ENCODE data around the gene TRMT1L. TPM values are rescaled to one million over a fixed set of nuclear protein-coding genes. Genes with fewer than 3 reads are reported as not detected.
"Not testable (repeated sequence)": the region's sequence is repeated elsewhere in the genome, so short reads cannot be mapped to it uniquely, and the experiment has no call there.

Gene TRMT1L, protein sequence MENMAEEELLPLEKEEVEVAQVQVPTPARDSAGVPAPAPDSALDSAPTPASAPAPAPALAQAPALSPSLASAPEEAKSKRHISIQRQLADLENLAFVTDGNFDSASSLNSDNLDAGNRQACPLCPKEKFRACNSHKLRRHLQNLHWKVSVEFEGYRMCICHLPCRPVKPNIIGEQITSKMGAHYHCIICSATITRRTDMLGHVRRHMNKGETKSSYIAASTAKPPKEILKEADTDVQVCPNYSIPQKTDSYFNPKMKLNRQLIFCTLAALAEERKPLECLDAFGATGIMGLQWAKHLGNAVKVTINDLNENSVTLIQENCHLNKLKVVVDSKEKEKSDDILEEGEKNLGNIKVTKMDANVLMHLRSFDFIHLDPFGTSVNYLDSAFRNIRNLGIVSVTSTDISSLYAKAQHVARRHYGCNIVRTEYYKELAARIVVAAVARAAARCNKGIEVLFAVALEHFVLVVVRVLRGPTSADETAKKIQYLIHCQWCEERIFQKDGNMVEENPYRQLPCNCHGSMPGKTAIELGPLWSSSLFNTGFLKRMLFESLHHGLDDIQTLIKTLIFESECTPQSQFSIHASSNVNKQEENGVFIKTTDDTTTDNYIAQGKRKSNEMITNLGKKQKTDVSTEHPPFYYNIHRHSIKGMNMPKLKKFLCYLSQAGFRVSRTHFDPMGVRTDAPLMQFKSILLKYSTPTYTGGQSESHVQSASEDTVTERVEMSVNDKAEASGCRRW
- 10 to 100 TPM in 3 of 4 donors, 1 to 10 TPM in 1; 6.9 to 18.6 (median 14.6) TPM for total RNA-seq
- 1 to 10 TPM; 5.4 to 9.5 (median 9.2) TPM for polyA plus RNA-seq

DNA sequence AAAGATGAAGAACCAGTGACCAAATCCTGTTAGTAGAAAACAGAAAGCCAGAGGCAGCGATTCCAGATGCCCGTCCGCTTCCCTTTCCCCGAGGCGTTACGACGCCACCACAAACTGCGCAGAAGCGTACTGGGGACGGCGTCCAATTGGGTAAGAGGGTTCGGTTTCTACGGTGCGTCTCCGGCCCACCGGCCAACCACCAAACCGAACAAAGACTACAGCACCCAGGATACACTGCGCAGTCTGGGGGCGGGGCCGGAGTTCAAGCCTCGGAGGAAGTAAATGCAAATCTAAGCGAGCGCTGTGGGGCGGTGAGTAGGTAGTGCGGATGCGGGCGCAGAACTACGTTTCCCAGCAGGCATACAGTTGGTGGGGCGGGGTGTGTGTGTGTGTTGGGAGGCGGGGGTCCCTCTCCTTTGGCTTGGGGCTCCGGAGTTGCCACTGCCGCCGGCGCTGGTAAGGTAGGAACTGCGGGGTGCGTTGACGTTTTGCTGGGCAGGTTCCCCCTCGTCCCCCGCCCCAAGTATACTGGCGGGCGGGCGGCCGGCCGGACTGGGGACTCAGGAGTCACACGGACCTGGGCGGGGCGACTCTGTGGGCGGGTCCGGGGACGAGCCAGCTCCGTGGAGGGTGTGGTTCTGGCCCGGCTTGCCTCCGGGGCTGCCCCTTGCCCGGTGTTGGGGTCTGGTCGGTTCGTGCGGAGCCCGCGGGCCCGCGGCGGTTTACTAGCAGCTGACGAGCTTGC lies at the start of gene TRMT1L, which contains the start of gene SWT1:
TRMT1L (minus strand) TSS at position 100 of the 745 bp plus-strand sequence. CDS start 241 bp downstream, outside the sequence.
SWT1 (plus strand) TSS at position 314 of the 745 bp plus-strand sequence. CDS start 3,675 bp downstream, outside the sequence.
- Histone ChIP-seq H3K36me3 (peaks cover 0 to 11% (median 0%) of the 10 kb centered on the region in 4 donors), H3K4me1 (peaks cover 0 to 34% (median 24%) of the 10 kb centered on the region in 4 donors), H3K4me3 (peak within 1 kb of the TSS; percentile 79 to 92 (median 85)), H3K27ac (peak within 1 kb of the TSS; percentile 97 to 99 (median 99)), H3K27me3 (no peaks in the 10 kb centered on the region), H3K9me3 (no peaks in the 10 kb centered on the region)
- 0% methylated on average over 63 of the region's 63 CpGs for WGBS, 2 donors
- peak; percentile 100 for DNase-seq
- intact Hi-C loops (cut with DNase I), result loop anchor here (2.0 to 10.0 kb wide), 5 partner anchors 110 to 402 kb away; partner anchors contain the start of genes EDEM3, IVNS1ABP and RNF2
- TF ChIP-seq POLR2AphosphoS5 (IDR thresholded peaks at IDR 0.05), result peak; percentile 100
- TF ChIP-seq POLR2A (IDR thresholded peaks at IDR 0.05), result peak; percentile 99 to 100
- TF ChIP-seq EP300 (IDR thresholded peaks at IDR 0.05), result peak in 1 of 4 donors; percentile 39
- TF ChIP-seq, protein P1, sequence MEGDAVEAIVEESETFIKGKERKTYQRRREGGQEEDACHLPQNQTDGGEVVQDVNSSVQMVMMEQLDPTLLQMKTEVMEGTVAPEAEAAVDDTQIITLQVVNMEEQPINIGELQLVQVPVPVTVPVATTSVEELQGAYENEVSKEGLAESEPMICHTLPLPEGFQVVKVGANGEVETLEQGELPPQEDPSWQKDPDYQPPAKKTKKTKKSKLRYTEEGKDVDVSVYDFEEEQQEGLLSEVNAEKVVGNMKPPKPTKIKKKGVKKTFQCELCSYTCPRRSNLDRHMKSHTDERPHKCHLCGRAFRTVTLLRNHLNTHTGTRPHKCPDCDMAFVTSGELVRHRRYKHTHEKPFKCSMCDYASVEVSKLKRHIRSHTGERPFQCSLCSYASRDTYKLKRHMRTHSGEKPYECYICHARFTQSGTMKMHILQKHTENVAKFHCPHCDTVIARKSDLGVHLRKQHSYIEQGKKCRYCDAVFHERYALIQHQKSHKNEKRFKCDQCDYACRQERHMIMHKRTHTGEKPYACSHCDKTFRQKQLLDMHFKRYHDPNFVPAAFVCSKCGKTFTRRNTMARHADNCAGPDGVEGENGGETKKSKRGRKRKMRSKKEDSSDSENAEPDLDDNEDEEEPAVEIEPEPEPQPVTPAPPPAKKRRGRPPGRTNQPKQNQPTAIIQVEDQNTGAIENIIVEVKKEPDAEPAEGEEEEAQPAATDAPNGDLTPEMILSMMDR (IDR thresholded peaks at IDR 0.05), result no peak

DNA sequence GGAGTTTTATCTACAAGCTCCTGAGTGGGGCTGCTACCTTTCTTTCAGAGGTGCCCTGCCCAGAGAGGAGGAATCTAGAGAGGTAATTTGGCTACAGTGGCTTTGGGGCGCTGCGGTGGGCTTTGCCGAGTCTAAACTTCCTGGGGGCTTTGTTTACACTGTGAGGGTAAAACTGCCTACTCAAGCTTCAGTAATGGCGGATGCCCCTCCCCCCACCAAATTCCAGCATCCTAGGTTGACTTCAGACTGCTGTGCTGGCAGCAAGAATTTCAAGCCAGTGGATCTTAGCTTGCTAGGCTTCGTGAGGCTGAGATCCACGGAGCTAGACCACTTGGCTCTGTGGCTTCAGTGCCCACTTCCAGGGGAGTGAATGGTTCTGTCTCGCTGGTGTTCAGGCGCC lies 44.1 kb upstream of the TRMT1L start:
- WGBS, 2 donors, result 96% methylated on average over 8 of the region's 8 CpGs
- H3K27me3 ChIP-seq, result no peaks in the 10 kb centered on the region
- no peak for DNase-seq
- H3K4me1 ChIP-seq, result no peaks in the 10 kb centered on the region
- peaks cover 0 to 9% (median 0%) of the 10 kb centered on the region in 4 donors for H3K36me3 ChIP-seq
- peaks cover 0 to 2% (median 0%) of the 10 kb centered on the region in 4 donors for H3K9me3 ChIP-seq
- intact Hi-C loops (cut with DNase I), result no loop called here
- no peak overlapping the region for H3K27ac ChIP-seq
- TF ChIP-seq, protein P1 (IDR thresholded peaks at IDR 0.05), result no peak
- TF ChIP-seq POLR2A (IDR thresholded peaks at IDR 0.05) (no peak), POLR2AphosphoS5 (IDR thresholded peaks at IDR 0.05) (no peak), EP300 (IDR thresholded peaks at IDR 0.05) (no peak)
- H3K4me3 ChIP-seq, result no peak overlapping the region

DNA sequence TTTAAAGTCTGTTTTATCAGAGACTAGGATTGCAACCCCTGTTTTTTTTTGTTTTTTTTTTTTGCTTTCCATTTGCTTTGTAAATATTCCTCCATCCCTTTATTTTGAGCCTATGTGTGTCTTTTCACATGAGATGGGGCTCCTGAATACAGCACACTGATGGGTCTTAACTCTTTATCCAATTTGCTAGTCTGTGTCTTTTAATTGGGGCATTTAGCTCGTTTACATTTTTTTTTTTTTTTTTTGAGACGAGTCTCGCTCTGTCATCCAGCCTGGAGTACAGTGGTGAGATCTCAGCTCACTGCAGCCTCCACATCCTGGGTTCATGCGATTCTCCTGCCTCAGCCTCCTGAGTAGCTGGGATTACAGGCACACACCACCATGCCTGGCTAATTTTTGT lies 42.0 kb upstream of the TRMT1L start:
- intact Hi-C loops (cut with DNase I); H3K27ac ChIP-seq; H3K9me3 ChIP-seq; H3K27me3 ChIP-seq; H3K36me3 ChIP-seq; DNase-seq; H3K4me3 ChIP-seq; H3K4me1 ChIP-seq: not testable (repeated sequence)
- WGBS, 2 donors, result 94 to 96% methylated on average over 4 of the region's 4 CpGs

DNA sequence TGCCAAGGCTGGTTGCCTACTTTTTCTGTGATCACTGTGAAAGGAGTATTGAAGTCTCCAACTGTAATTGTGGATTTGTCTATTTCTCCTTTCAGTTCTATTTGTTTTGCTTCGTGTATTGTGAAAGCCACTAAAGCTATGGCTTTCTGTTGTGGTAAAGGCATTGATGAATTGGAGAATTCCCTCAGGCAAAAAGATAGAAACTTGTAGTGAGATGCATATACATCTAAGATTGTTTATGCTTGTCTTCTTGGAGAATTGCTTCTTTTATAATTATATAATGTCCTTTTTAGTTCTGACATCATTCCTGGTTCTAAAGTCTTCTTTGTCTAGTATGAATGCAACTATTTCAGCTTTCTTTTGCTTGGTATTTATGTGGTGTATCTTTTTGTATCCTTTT lies 37.0 kb upstream of the TRMT1L start:
- Histone ChIP-seq H3K36me3 (peaks cover 0 to 38% (median 0%) of the 10 kb centered on the region in 4 donors), H3K4me3 (no peak overlapping the region), H3K27ac (no peak overlapping the region), H3K9me3 (peaks cover 0 to 2% (median 0%) of the 10 kb centered on the region in 4 donors), H3K4me1 (no peaks in the 10 kb centered on the region), H3K27me3 (no peaks in the 10 kb centered on the region)
- intact Hi-C loops (cut with DNase I), result no loop called here
- WGBS, 2 donors, result 81 to 87% methylated on average over 1 of the region's 1 CpG
- TF ChIP-seq EP300 (IDR thresholded peaks at IDR 0.05) (no peak), POLR2AphosphoS5 (IDR thresholded peaks at IDR 0.05) (no peak), POLR2A (IDR thresholded peaks at IDR 0.05) (no peak)
- TF ChIP-seq, protein P1 (IDR thresholded peaks at IDR 0.05), result no peak
- DNase-seq, result no peak

Measured in sigmoid colon (tissue), 7 donors.